ENCODE measurements around the gene TRIP12.
"Not testable (repeated sequence)": the region's sequence is repeated elsewhere in the genome, so short reads cannot be mapped to it uniquely, and the experiment has no call there.

The TRIP12 gene

DNA sequence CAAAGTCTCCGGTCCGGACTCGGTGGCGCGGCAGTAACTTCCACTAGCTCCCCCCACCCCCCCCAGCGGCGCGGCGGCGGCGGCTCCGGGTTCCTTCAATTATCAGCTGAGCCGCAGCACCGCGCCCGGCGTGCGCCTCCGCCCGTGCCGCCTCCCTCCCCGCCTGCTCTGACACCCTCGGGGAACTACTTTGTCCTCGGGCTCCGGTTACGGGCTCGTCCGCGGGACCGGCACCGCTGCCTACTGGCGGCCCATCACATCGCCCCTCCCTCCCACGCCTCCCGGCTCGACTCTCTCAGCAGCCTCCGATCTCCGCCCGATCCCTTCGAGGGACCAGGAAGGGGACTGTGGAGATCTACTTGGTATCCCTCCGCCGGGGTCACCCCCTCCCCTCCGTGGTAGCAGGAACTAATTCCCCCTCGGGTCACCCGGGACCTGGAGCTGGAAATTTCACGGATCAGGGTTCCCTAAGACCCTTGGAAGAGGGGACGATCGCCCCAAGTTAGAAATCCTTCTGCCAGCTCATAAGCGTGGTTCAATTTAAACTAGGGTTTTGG lies at the start of gene TRIP12:
Gene TRIP12, minus strand, starts transcription at position 118 of the 557 bp plus-strand sequence. CDS start 41,930 bp downstream, outside the sequence.
- DNase-seq (ENCODE audit: low read depth) = peak; percentile 80

DNA sequence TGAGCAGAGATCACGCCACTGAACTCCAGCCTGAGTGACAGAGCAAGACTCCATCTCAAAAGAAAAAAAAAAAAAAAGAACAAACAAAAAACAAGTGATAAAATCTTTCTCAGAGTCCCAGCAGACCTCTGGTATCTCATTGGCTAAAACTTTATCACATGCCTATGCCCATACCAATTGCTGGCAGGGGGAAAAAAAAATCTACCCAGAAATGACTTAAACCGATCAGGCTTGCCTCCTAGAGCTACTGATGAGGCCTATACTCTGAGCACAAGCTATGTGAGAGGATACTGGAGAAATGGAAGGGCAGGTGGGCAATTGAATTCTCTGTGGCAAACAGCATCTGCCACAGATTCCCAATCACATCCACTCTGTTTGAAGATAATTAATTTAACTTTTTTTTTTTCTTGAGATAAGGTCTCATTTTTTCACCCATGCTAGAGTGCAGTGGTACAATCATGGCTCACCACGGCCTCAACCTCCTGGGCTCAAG lies 49.5 kb upstream of the TRIP12 start:
- DNase-seq (ENCODE audit: low read depth) = no peak

DNA sequence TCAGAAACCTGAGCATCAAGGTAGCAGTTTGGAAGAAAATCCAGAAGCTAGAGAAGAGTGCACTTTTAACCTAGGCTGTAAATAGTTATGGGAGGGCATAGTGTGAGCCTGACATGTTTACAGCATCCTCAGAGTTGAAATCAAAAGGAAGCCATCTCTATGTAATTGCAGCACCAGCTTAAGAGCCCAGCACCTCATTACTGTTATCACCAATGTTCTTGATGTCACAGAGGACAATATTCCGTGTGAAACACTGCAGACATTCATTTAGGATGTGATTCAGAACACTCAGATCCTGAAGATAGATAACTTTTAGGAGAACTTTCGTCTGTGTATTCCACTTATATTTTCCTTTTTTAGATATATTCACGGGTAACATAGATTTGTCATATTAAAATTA lies 48.6 kb upstream of the TRIP12 start:
- no peak for DNase-seq (ENCODE audit: low read depth)

DNA sequence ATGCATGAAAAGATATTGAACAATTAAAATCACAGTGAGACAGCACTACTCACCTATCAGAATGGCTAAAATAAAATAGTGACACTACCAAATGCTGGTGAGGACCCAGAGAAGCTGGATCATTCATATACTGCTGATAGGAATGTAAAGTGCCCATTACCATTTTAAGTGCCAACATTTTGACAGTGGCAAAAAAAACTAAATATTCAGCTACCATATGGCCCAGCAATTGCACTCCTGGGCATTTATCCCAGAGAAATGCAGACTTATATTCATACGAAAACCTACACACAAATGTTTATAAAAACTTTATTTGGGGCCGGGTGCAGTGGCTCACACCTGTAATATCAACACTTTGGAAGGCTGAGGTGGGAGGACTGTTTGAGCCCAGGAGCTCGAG lies 48.1 kb upstream of the TRIP12 start:
- DNase-seq (ENCODE audit: low read depth) = no peak

DNA sequence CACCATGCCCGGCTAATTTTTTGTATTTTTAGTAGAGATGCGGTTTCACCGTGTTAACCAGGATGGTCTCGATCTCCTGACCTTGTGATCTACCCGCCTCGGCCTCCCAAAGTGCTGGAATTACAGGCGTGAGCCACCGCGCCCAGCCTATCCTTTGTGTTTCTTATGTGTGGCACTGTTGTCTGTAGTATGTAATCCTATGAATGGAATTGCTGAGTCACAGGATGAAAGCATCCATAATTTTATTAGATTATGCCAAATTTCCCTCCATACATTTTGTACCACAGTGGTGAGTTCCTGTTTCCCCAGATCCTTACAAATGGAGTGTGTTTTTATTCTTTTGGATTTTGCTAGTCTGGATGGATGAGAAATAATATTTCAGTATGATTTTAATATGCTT lies 41.8 kb upstream of the TRIP12 start:
- DNase-seq (ENCODE audit: low read depth) = not testable (repeated sequence)

DNA sequence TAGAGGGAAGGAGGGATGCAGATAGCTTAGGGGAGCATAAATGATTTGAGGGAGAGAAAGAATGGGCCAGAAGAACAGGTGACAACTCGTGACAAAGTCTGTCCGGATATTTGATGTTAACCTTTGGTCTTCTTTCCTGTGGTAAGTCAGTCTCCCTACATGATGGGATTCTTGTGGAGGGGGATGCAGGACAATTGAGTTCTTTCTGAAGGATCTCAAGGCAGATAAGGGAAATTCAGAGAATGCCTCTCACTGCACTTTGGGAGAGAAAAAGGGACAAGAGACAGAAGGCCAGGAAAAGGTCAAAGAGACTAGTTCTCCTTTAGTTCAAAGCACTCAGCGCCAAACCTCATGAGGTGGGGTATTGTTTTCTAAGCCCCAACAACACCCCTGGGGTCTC lies 34.7 kb upstream of the TRIP12 start:
- no peak for DNase-seq (ENCODE audit: low read depth)

DNA sequence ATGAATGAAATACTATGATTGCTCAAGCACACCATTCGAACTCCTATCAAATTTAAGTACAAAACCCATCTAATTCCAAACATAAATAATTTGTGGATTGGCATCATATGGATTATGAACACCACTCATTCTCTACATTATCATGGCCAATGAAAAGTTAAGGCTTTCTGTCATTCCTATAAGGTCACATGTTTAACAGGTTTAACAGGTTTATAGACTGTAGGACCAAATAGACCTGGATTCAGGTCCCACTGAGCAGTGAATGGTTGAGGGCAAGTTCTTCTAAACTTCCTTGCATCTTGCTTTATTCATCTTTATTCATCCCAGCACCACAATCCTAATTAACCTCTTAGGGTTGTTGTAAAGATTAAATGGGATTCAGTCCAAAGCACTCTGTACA lies 33.9 kb upstream of the TRIP12 start:
- DNase-seq (ENCODE audit: low read depth) = no peak

DNA sequence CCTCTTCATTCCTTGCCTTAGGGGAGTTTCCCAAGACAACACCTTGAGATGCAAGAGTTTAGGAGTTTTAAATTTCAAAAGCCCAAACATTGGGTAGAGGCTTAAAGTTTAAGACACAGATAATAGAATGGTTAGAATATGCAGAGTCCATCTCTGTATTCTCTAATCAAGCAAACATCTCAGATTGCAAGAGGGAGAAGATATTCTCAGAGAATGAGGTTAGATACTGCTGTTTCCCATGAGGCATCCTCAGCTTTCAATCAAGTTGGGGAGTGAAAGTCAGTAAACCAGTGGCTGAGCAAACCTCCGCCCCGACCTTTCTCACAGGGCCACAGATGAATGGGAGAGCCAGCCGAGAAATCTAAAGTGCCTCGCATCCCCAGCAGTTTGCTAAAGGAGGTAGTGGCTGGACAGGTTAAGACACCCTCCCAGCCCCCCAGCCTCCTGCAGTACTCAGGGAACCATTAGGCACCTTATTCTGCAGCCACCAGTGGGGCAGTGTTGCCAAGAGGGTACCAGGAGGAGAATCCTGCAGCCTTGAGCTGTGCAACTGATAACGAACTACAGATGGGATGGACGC lies 30.5 kb upstream of the TRIP12 start:
- DNase-seq (ENCODE audit: low read depth) = no peak

DNA sequence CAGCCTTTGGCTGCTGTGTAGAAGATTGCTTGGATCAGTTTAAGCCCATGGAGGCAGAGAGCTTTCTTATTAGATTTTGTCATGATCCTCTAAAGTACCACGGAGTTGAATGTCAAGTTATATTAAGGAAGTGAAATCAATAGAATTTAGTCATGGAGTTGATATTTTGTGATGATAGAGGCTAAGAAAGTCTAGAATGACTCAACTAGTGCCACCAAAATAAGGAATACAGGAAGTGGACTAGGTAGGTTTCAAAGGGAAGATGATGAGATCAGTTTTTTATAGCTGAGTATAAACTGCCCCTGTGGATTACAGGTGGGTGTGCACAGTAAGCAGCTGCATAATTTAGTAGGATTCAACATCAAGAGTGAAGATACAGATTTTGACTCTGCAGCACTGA lies 25.7 kb upstream of the TRIP12 start:
- no peak for DNase-seq (ENCODE audit: low read depth)

DNA sequence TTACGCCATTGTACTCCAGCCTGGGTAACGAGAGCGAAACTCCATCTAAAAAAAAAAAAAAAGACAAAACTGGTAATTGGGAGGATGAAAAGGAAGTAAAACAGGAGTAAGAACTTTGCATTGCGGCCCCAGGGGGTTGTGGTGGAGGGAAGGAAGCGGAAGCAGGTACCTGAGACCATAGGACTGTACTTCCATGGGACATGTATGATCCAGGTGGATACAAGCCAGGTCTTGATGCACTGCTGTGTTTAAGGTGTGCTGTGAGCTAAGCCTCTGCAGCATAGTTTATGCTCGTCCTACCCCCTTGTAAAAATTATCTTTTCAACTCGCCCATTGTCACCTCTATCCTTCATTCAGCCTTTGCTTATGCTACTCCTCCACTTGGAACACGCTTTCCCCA lies 24.2 kb upstream of the TRIP12 start:
- no peak for DNase-seq (ENCODE audit: low read depth)

DNA sequence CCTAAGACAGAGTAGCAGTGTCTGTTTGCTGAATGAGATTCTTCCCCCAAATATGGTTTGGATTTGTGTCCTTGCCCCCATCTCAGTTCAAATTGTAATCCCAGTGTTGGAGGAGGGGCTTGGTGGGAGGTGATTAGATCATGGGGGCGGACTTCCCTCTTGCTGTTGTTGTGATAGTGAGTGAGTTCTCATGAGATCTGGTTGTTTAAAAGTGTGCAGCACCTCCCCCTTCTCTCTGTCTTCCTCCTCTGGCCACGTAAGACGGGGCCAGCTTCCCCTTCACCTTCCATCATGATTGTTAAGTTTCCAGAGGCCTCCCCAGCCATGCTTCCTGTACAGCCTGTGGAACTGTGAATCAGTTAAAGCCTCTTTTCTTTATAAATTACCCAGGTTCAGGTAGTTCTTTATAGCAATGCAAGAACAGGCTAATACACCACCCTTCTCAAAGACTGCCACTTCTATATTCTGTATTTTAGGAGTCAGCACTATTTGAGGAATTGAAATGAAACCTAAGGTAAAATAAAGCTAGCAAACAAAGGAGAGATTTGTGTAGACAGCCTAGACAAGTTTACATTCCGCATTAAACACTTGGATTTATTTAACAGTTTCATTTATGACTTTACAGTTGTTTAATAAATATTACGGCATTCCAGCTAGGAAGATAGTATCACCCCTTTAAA lies 22.1 kb upstream of the TRIP12 start:
- DNase-seq (ENCODE audit: low read depth) = no peak

DNA sequence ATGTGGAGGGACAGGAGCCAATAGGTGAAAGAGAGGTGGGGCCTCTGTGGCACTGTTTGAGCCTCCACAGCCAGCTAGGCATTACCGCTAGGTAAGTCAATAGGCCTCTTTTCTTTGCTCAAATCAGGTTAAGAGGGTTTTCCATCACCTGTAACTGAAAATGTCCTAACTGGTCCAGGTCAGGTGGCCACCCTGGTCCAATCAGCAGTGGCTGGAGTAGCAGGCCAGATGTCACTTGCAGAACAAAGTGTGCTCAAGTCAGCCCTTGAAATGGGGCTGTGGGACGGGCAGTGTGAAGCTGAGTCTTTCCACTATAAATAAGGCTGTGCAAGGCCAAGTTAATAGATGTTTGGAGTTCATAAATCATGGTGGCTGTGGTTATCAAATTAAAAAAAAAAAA lies 21.4 kb upstream of the TRIP12 start:
- no peak for DNase-seq (ENCODE audit: low read depth)

DNA sequence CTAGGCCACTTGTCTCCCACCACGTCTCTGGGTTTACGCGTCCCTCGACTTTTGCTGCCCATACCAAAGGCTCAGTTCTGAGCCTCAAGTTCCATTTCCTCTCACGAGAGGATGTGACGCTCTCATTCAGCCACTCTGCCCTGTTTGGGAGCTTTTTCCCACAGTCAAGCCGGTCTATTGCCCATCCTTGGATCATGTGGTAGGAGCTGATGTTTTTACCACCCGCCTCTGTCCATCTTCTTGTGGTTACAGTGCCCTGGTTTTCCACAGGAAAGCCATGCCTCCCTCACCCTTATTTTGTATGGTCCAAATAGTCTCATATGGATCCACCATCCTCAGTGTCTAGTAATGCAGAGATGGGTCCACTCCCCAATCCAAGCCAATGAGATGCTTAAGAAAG lies 20.9 kb upstream of the TRIP12 start:
- no peak for DNase-seq (ENCODE audit: low read depth)

DNA sequence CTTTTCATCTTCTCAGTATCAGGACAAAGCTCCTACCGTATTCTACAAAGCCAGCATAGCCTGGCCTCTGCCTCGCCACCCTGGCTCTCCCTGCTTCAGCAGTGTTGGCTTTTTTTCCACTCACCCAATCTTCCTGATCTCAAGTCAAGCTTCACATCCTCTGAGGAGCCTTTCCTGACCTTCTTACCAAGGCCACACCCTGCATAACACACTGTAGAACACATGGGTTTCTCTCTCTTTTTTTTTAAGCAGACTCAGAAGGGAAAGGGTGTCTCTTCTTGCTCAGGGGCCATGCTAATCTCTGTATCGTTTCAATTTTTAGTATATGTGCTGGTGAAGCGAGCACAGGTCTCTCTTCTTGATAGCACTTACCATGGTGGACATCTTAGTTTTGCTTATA lies 15.7 kb upstream of the TRIP12 start:
- DNase-seq (ENCODE audit: low read depth) = no peak

DNA sequence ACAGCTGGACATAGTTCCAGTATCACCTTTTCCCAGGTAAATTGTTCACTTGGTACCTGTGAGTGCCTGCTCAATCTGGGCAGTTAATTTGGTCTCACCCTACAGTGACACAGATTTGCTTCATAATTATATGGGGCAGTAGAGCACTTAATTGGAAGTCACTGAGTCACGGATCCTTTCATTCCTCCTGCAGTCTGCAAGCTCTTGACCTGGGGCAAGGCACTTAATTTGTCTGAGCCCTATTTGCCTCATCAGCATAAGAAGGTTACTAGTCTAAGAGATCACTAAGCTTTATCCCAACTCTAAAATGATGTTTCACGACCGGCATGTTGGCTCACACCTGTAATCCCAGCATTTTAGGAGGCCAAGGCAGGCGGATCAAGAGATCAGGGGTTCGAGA lies 9.4 kb upstream of the TRIP12 start:
- DNase-seq (ENCODE audit: low read depth) = no peak

DNA sequence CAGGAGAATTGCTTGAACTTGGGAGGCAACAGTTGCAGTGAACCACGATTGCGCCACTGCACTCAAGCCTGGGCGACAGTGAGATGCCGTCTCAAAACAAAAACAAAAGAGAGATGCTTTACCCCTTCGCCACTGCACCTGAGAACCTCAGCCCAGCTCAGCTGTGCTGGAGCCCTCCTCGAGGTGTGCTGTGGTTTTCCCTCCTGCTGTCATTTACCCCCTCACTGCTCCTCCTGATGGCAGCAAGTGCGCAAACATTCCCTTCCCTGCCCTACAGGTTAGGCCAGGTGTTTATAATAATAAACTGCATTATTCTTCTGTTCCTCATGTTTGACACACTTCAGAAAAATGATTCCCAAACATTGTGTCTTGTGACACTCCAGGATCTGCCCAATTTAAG lies 8.8 kb upstream of the TRIP12 start:
- DNase-seq (ENCODE audit: low read depth) = no peak

DNA sequence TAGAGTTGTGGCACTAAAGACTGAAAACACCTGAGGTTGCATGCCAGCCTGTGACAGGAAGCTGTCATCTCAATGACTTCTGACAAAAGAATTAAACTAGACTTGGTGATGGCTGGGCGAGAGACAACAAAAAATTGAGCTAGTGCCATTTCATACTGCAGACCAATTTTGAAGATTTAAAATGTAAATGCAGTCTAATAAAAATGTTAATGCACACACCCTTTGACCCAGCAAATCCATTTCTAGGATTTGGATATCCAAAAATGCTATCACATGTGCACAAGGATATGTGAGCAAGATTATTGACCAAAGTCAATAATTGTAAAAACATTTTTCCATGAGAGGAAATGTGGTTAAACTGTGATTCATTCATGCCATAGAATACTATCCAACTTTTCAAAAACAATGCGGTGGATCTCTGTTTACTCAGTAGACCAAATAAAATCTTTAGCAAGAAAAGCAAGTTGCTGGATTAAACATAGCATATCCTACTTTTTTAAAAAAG lies 6.1 kb upstream of the TRIP12 start:
- DNase-seq (ENCODE audit: low read depth) = no peak

DNA sequence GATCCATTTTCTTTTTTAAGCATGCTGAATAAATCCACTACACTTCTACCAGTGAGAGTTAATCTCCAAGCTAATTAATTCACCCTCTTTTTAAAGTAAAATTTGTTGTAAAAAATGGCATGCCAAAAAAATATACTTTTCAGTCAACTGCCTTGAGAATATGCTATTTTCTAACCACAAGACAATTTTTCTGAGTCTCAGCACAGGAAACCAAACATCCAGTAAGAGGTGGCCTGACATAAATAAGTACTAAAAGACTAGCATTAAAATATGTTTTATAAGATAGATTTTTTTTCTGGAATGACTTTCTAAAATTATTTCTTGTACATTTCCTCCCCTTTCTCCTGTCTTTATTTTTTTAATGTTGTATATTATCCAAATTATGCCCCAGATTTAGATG lies 3.4 kb upstream of the TRIP12 start:
- DNase-seq (ENCODE audit: low read depth) = no peak

DNA sequence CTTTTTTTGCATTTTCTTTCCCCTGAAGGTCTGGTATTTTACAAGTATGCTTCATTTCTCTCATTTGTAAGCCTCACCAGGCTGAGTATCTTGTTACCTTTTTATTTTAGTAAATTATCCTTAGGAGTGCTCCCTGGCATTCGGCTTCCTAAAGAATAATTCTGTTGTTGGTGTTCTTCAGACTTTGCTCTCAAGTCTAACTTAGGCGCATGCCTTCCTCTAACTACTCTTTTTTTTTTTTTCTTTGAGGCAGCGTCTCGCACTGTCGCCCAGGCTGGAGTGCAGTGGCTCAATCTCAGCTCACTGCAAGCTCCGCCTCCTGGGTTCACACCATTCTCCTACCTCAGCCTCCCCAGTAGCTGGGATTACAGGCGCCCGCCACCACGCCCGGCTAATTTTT lies 2.7 kb upstream of the TRIP12 start:
- DNase-seq (ENCODE audit: low read depth) = not testable (repeated sequence)

DNA sequence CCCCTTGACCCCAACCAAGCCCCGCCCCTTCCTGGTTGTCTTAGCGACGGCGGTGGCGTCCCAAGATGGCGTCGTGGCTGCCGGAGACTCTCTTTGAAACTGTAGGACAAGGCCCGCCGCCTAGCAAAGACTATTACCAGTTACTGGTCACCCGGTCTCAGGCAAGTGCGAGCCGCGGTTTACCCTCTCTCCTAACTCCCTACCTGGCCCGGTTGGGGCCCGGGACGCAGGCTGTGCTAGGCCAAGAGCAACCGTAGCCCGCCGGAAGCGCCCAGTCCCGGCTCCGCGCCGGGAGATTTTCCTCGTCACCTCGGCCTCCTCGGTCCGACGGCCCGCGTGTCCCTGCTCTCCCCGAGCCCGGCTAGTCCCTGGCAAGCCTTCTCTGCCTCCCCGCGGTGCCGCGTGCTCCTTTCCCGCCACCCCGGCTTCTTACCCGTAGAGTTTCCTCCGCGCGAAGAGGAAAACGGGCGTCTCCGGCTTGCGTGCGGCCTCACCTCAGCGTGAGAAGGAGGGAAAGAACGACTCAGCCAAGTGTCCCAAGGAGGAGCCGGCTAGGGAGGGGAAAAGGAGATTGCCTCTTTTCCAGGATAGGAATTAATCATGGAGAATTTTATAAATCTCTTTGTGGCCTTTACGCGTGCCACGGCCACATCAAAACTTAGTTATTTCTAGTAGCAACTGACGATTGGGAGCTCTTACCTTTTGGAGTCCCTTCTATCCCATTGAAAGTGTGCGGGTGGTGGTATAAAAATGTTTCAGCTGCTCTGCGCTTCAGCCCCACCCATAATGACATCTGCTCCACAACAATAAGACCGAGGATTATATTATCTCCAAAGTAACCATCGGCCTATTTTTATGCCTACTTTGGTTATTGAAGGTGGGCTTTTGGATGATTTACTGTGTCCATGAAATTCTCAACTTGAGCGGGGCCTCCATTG lies 909 bp upstream of the TRIP12 start, which contains the start of gene FBXO36:
Gene FBXO36, plus strand, starts transcription at position 55 of the 938 bp plus-strand sequence. Its CDS starts 11 bp downstream, at position 66.
- DNase-seq (ENCODE audit: low read depth) = peak; percentile 82

DNA sequence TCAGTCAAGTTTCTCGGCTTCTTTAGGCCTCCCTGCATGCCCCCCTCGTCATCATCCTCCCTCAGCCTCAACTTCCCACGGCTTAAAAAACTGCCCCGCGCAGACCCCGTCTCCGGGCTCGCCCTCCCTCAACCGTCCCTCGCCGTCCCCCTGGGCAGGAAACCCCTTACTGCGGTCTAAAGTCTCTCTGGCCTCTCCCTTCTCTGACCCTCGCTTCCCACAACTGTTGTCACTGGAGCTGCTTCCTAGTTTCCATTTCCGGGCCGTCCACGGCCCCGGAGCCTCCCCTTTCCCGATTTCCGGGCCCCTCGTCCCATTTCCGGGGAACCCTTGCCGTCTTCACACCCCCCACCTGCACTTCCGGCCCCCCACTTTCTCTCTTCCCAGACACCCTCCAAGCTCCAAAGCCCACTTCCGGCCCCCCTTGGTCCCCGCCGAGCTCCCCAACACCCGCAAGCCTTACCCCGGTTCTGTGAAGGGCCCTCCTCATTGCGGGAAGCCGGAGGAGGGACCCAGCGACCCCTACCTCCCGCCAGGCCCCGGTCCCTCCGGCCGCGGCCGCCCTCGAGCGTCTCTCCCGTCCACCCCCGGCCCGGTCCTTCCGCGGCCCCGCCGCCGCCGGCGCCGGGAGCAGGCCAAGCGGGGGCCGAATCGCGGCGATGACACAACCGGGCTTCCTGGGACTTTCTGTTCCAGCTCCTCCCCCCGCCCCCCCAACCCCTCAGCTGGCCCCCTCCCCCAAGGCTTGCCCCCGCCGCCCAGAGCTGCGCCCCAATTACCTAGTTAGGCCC lies 513 bp downstream of the TRIP12 start:
- DNase-seq (ENCODE audit: low read depth) = peak; percentile 49

All from stimulated activated CD4-positive, alpha-beta T cell treated with anti-CD3 and anti-CD28 coated beads, Interleukin-2, amount 100 ng/mL, for 4 hours (primary cell).